Activated naive CD4-positive, alpha-beta T cell treated with Interleukin-2 at 50 U/mL for 16 hours (primary cell): ENCODE data around the gene CST5.
"Not testable (repeated sequence)": the region's sequence is repeated elsewhere in the genome, so short reads cannot be mapped to it uniquely, and the experiment has no call there.

Experiments
- DNase-seq: peaks from one replicate; pipeline ENCODE4 v3.0.0-alpha.2; 2020

The CST5 gene

GRCh38 chr20:23887856-23888255 is 8.3 kb upstream of the CST5 start:
- DNase-seq, result no peak

- no peak for DNase-seq
Measured at GRCh38 chr20:23884771-23885162, 5.2 kb upstream of the CST5 start.

GRCh38 chr20:23884136-23884770 is 4.7 kb upstream of the CST5 start:
- no peak for DNase-seq

- no peak for DNase-seq
Measured at GRCh38 chr20:23881371-23881770, 1.8 kb upstream of the CST5 start.

GRCh38 chr20:23880417-23880816 is 869 bp upstream of the CST5 start:
- no peak for DNase-seq

- no peak for DNase-seq
Measured at GRCh38 chr20:23879811-23880374, 345 bp upstream of the CST5 start.

- no peak for DNase-seq
Measured at GRCh38 chr20:23878787-23879186, 761 bp downstream of the CST5 start.

- DNase-seq, result not testable (repeated sequence)
Measured at GRCh38 chr20:23878016-23878542, 1.5 kb downstream of the CST5 start.

GRCh38 chr20:23877524-23877923 is 2.0 kb downstream of the CST5 start:
- DNase-seq, result no peak

- no peak for DNase-seq
Measured at GRCh38 chr20:23875606-23876237, 3.8 kb downstream of the CST5 start.

GRCh38 chr20:23874747-23875146 is 4.8 kb downstream of the CST5 start:
- DNase-seq, result no peak

GRCh38 chr20:23873370-23874015 is 6.1 kb downstream of the CST5 start:
- no peak for DNase-seq

- DNase-seq, result no peak
Measured at GRCh38 chr20:23872065-23872464, 7.5 kb downstream of the CST5 start.

- no peak for DNase-seq
Measured at GRCh38 chr20:23870461-23870860, 9.1 kb downstream of the CST5 start.

GRCh38 chr20:23869520-23869919 is 10.0 kb downstream of the CST5 start:
- no peak for DNase-seq

GRCh38 chr20:23868321-23868720 is 11.2 kb downstream of the CST5 start:
- no peak for DNase-seq

GRCh38 chr20:23867152-23867776 is 12.3 kb downstream of the CST5 start:
- DNase-seq, result no peak

GRCh38 chr20:23860771-23861170 is 18.8 kb downstream of the CST5 start:
- DNase-seq, result not testable (repeated sequence)

- no peak for DNase-seq
Measured at GRCh38 chr20:23857962-23858595, 21.5 kb downstream of the CST5 start.

GRCh38 chr20:23856736-23857135 is 22.8 kb downstream of the CST5 start:
- DNase-seq, result no peak

- no peak for DNase-seq
Measured at GRCh38 chr20:23856226-23856625, 23.3 kb downstream of the CST5 start.

- no peak for DNase-seq
Measured at GRCh38 chr20:23841693-23842092, 37.9 kb downstream of the CST5 start.

- DNase-seq, result no peak
Measured at GRCh38 chr20:23835716-23836115, 43.8 kb downstream of the CST5 start.
